WTC11 (cell line): ENCODE results near the gene XKR3. TPM values are rescaled to one million over a fixed set of nuclear protein-coding genes. Genes with fewer than 3 reads are reported as not detected.
"Not testable (repeated sequence)": the region's sequence is repeated elsewhere in the genome, so short reads cannot be mapped to it uniquely, and the experiment has no call there.

Experiments used
- ATAC-seq: fragments of 200-7000 bp; cut with Tn5 transposase; 2 replicates; pipeline ENCODE4 v1.10.0; 2021; ENCODE audit warnings: mild to moderate bottlenecking, moderate library complexity
- CTCF ChIA-PET: fragments of 300-600 bp; sonication (Branson Sonifier 250); formaldehyde crosslinking; loops from one replicate; lab custom pipeline; 2021; ENCODE audit warnings: antibody characterized with exemption; lab: Charles Lee
- POLR2A ChIA-PET: fragments of 350-600 bp; sonication (Branson Sonifier 250); formaldehyde crosslinking; loops from one replicate; lab custom pipeline; 2021; ENCODE audit warnings: antibody characterized with exemption; lab: Charles Lee
- DNase-seq: peaks from one replicate; pipeline ENCODE4 v3.0.0; 2021; ENCODE audit warnings: low spot score
- H3K27ac Mint-ChIP-seq: 2 replicates; pipeline ENCODE4 v1.8.0; 2021; ENCODE audit warnings: mixed read lengths
- H3K27me3 Mint-ChIP-seq: 2 replicates; pipeline ENCODE4 v1.8.0; 2021; ENCODE audit warnings: low read depth, mild to moderate bottlenecking, moderate library complexity, mixed read lengths
- H3K36me3 Mint-ChIP-seq: 2 replicates; pipeline ENCODE4 v1.8.0; 2021; ENCODE audit warnings: mixed read lengths
- H3K4me1 Mint-ChIP-seq: 2 replicates; pipeline ENCODE4 v1.8.0; 2022; ENCODE audit warnings: mixed read lengths
- H3K4me3 Mint-ChIP-seq: 2 replicates; pipeline ENCODE4 v1.8.0; 2021; ENCODE audit warnings: mild to moderate bottlenecking, moderate library complexity, mixed read lengths
- H3K9me3 Mint-ChIP-seq: 2 replicates; pipeline ENCODE4 v1.8.0; 2021; ENCODE audit warnings: mixed read lengths
- total RNA-seq: library from RNA; stranded (reverse); gene quantifications from 3 replicates; pipeline ENCODE4 v1.2.3, GENCODE V29; 2021

Gene XKR3
- total RNA-seq, 1 experiment from 2014 or later = not detected

GRCh38 chr22:16747266-16748159 is 77.7 kb downstream of the XKR3 start:
- Mint-ChIP-seq H3K36me3 (peaks cover 64% of the 10 kb centered on the region), H3K9me3 (peaks cover 81% of the 10 kb centered on the region)
- CTCF ChIA-PET, H3K27me3 Mint-ChIP-seq, H3K4me3 Mint-ChIP-seq, POLR2A ChIA-PET, H3K27ac Mint-ChIP-seq, H3K4me1 Mint-ChIP-seq, DNase-seq, ATAC-seq: not testable (repeated sequence)

- CTCF ChIA-PET, H3K4me3 Mint-ChIP-seq, ATAC-seq, H3K27ac Mint-ChIP-seq, H3K27me3 Mint-ChIP-seq, DNase-seq, H3K4me1 Mint-ChIP-seq, POLR2A ChIA-PET: not testable (repeated sequence)
- Mint-ChIP-seq H3K9me3 (peaks cover 68% of the 10 kb centered on the region), H3K36me3 (peaks cover 32% of the 10 kb centered on the region)
Observed at GRCh38 chr22:16734271-16734670, 90.9 kb downstream of the XKR3 start.

Other genes starting within 250 kb of the XKR3 start
- gene CCT8L2, start 232.6 kb downstream of the XKR3 start, total RNA-seq = not detected in 3 replicates
- 0.09 to 0.16 TPM in 2 of 3 replicates, not detected in the other for gene GAB4, start 182.8 kb upstream of the XKR3 start, total RNA-seq